NCI-H1105 (cell line): ENCODE measurements around the gene CDH11.

Source experiments
- DNase-seq: peaks from one replicate; lab custom pipeline; 2025; lab: John Stamatoyannopoulos, UW

The CDH11 gene

GRCh38 chr16:64907844-64908243, 214.0 kb downstream of the CDH11 start:
- DNase-seq, result no peak

GRCh38 chr16:64903770-64904169, 218.1 kb downstream of the CDH11 start:
- DNase-seq, result no peak

GRCh38 chr16:64900517-64900916, 221.3 kb downstream of the CDH11 start:
- DNase-seq, result no peak

- no peak for DNase-seq
Measured at GRCh38 chr16:64900019-64900418, 221.8 kb downstream of the CDH11 start.

- no peak for DNase-seq
Measured at GRCh38 chr16:64898159-64898558, 223.7 kb downstream of the CDH11 start.
